Measurements from ENCODE around the gene COTL1.
"Not testable (repeated sequence)": the region's sequence is repeated elsewhere in the genome, so short reads cannot be mapped to it uniquely, and the experiment has no call there.

Gene COTL1

GRCh38 chr16:84530590-84530989 lies 87.3 kb downstream of the COTL1 start:
- DNase-seq (ENCODE audit: insufficient read length, low spot score) (no peak), FAIRE-seq (no peak)
- TF ChIP-seq CTCF (IDR thresholded peaks at IDR 0.05; ENCODE audit: insufficient read depth, missing control alignments) = no peak

GRCh38 chr16:84529607-84530006 lies 88.3 kb downstream of the COTL1 start:
- DNase-seq (ENCODE audit: insufficient read length, low spot score) (no peak), FAIRE-seq (no peak)
- TF ChIP-seq CTCF (IDR thresholded peaks at IDR 0.05; ENCODE audit: insufficient read depth, missing control alignments) = no peak

DNA sequence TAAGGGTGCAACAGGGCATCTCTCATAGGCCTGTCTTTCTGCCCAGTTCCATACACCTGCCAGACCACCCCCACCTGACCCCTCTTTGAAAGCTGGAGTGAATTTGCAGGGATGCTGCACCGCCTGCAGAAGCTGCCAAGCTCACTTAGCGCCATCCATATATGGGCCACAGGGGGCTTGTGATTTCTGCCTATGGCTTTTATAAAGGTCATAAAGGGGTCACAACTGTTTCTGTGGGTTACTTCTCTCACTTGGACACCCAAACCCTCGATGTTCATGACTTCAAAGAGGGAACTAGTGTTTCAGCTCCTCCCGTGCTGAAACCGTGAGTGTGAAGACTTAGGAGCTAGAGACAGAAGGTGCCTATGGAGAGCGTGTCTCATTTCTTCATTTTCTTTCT lies 89.6 kb downstream of the COTL1 start:
- FAIRE-seq = no peak
- no peak for DNase-seq (ENCODE audit: insufficient read length, low spot score)
- no peak for TF ChIP-seq CTCF (IDR thresholded peaks at IDR 0.05; ENCODE audit: insufficient read depth, missing control alignments)

DNA sequence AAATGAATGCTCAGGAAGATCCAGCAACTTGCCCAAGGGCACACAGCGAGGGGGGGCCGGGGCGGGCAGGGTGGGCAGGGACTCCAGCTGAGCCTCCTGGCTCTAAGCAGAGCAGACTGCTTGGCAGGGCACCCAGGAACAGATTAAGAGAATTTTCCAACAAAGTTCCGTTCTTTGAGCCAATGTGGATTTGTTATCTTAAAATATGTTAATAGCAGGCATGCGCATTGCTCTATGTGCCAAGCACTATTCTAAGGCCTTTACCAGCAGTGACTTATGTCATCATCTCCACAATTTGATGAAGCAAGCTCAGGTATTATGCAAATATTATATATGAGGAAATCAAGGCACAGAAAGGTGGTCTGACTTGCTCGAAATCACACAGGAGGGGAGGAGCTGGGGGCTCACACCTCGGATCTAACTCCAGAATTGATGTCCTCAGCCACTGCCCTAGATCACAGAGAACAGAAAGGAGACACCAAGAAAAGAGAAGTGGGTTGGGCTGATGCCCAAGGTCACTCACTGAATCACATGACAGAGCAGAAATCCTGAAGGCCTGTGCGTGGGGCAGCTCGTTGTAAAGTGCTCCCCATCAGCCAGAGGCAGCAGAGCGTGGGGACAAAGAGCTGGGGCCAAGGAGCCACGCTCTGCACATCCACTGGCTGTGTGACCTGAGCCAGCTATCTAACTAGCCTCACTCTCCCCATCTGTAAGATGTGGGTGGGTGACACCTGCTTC lies 90.2 kb downstream of the COTL1 start:
- DNase-seq (ENCODE audit: insufficient read length, low spot score) = no peak
- no peak for TF ChIP-seq CTCF (IDR thresholded peaks at IDR 0.05; ENCODE audit: insufficient read depth, missing control alignments)
- no peak for FAIRE-seq

DNA sequence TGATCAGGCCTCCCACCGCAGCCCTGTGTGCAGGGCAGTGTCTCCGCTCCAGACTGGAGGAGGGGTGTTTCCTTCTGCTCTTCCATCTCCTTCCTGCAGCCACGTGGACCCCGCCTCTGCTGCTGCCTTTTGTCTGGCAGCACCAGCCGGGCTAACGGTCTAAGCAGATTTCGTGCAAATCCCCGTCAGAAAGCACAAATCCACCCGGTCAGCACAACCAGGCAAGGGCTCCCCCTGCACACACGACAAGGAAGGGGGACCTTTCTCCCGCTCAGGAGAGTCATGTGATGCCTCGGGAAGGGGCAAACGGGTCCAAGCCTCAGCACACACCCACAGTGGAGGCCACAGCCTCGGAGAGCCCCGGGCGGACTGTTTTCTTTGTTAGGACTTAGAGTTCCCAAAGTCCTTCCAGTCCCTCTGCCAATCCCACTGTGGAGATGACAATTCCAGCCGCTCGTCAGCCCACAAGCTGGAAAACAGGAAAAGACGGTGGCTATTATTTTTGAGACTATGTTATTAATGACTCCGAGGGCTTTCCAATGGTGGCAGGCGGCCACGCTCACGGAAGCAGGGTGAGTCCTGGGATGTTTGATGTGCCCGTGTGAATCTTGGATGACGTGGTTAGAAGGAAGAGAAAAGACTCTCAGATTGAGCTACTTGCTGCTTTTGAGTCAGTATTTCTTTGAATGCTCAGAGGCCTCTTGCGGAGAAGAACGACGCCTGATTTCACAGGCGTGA lies 90.9 kb downstream of the COTL1 start:
- FAIRE-seq = no peak
- DNase-seq (ENCODE audit: insufficient read length, low spot score) = peak; percentile 73
- peak; percentile 5 for TF ChIP-seq CTCF (IDR thresholded peaks at IDR 0.05; ENCODE audit: insufficient read depth, missing control alignments)

- FAIRE-seq; DNase-seq (ENCODE audit: insufficient read length, low spot score): not testable (repeated sequence)
Measured at GRCh38 chr16:84524941-84525581, 92.8 kb downstream of the COTL1 start.

GRCh38 chr16:84524346-84524920 lies 93.4 kb downstream of the COTL1 start:
- no peak for TF ChIP-seq CTCF (IDR thresholded peaks at IDR 0.05; ENCODE audit: insufficient read depth, missing control alignments)

More at GRCh38 chr16:84524346-84524920, 93.4 kb downstream of the COTL1 start:
- FAIRE-seq (no peak), DNase-seq (ENCODE audit: insufficient read length, low spot score) (no peak)

All from D721Med (cell line).